ENCODE measurements around the gene BEX3. TPM values are rescaled to one million over a fixed set of nuclear protein-coding genes. Genes with fewer than 3 reads are reported as not detected.
A peak's percentile ranks its signal among the peaks of the same experiment; 100 is the strongest.
"Not testable (repeated sequence)": the region's sequence is repeated elsewhere in the genome, so short reads cannot be mapped to it uniquely, and the experiment has no call there.

BEX3 gene
- polyA plus RNA-seq, 4 donors: 494 to 583 (median 538) TPM

DNA sequence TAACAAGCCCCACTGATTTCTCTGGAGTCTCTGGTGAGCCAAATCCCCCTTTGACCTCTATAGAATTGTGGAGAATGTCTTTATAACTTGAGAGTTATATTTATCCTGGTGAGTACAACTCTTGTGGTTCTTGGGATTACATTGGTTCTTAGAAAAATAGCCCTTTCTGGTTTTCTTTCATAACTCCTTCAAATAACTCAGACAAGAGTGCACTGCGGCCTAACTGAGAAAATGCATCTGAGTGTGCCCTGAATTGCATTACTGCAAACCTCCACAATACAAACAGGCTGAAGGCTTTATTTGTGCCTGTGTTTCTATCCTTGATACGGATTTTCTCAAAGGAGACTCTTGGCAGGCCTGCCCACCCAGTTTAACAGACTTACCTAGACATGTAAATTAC, 2.7 kb downstream of the BEX3 start:
- no peak for DNase-seq (ENCODE audit: low read depth in 4 of 4, low spot score in 2 of 4)

DNA sequence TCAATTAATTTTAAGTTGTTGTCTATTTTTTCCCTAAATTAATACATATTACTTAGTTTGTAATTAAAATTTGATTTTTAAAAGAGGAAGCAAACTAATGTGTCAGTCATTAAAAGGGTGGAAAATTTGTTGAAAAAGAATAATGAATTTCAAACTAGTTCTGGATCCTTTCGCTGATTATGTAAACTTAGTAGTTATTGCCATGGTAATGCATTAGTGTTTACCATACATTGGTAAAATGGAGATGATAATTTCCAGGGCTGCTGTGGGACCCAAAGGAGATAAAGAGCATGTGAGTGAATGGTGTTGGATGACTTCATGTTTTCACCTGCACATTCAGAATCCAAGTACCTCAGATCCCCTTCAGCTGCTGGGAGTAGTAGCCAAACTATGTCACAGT, 6.5 kb downstream of the BEX3 start:
- DNase-seq (ENCODE audit: low read depth in 4 of 4, low spot score in 2 of 4): no peak

DNA sequence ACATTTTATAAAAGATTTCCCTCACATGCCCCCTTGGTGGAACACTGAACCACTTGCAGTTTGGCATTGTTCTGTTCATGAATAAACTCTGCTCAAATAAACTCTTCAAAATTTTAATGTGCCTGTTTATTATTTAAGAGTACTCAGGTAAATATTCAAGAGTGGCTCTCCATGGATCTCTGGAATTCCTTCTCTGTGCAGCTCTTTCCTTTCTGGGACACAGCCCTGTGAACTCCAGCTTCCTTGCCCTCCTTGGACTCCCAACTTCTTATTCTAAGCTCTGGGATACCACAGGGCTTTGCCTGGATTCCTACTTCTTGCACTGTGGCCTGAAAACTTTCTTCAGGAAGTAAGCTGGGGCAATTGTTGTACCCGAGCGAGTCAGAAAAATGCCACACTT, 8.3 kb downstream of the BEX3 start:
- no peak for DNase-seq (ENCODE audit: low read depth in 4 of 4, low spot score in 2 of 4)

DNA sequence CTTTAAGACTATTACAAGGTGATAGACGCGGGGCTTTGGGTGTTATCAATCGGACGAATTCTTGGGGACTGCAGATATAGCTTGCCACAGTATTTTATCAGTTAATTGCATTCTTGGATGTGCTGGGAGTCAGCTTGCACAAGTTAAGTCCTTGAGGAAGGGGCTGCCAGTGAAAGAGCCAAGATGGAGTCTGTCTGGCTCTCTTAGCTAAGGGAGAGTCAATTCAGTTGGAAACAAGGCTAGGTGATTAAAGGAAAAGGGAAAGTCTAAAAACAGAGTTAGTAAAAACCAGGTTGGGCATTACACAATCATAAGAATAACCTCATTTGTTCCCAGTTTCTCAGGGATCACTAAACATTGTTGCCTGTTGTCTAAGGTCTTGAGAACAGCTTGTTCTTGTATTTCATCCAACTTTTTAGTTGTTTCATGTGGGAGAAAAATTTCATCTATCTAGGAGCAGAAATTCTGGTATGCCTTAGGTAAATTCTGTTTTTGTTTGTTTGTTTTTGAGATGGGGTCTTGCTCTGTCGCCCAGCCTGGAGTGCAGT, 9.0 kb downstream of the BEX3 start:
- not testable (repeated sequence) for DNase-seq (ENCODE audit: low read depth in 4 of 4, low spot score in 2 of 4)

DNA sequence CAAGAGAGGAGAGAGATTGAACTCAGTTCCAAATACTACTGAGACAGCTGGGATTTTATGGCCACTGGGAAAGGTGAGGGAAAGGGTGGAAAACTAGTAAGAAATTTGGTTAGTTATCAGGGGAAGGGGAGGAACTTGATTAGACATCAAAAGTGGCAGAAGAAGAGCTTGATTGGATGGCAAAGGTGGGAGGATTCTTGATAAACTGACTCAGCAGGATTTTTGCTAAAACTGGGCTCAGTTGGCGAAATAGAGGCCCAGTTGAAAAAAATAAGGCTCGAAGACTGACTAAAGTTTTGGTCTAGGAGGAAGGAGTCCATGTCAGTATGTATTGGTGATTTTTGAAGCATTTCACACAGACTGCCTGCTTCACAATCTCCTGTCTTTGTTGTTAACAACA, 10.0 kb downstream of the BEX3 start:
- DNase-seq (ENCODE audit: low read depth in 4 of 4, low spot score in 2 of 4): no peak

DNA sequence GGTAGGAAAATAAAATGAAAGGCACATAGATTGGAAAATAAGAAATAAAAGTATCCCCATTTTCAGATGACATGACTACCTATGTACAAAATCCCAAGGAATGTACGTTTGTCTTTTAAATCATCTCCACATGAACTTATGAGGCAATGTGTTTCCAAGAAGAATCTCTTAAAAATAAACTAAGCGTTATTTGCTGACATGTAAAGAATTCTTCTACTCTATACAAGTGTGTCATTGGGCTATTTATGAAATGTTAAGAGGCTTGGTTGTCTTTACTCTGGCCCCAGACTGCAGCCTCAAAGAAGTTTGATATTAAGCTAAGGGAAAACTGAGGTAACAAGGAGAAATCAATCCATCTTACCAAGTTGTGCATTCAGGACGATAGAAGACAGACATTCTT, 17.1 kb downstream of the BEX3 start:
- DNase-seq (ENCODE audit: low read depth in 4 of 4, low spot score in 2 of 4): no peak

DNA sequence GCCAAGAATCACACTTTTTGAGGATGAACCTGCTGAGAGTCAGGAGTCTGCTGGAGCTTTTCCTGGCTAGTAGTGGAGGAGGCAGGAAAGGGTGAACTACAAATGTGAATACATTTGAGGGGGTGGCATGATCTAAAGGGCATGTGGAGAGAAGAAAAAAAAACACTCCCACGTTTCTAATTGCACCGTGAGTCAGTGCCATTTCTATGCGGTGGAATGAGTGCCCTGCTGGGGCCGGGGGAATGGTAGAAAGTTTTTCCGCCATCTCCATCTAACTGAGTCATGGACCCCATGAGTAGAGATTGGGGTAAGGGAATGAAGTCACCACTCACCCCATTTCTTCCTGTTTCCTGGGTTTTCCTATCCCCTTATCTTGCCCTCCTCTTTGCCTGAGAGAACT, 19.8 kb downstream of the BEX3 start:
- DNase-seq (ENCODE audit: low read depth in 4 of 4, low spot score in 2 of 4): no peak

DNA sequence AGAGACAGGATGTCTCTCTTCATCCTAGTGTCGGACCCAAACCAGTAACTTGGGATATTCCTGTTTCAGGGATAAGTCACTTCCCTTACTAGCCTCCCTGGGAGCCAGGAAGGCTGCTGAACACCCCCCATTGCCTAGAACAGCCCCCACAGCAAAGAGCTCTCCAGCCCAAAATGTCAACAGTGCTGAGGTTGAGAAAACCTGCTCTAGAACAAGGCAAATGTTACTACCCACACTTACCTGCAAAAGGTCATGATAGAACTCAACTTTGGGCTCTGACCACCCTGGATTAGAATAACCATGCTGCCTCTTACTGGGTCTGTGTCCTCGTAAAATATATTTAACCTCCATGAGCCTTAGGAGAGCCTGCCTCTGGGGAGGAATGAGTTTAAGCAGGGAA, 20.3 kb downstream of the BEX3 start:
- DNase-seq (ENCODE audit: low read depth in 4 of 4, low spot score in 2 of 4): no peak

DNA sequence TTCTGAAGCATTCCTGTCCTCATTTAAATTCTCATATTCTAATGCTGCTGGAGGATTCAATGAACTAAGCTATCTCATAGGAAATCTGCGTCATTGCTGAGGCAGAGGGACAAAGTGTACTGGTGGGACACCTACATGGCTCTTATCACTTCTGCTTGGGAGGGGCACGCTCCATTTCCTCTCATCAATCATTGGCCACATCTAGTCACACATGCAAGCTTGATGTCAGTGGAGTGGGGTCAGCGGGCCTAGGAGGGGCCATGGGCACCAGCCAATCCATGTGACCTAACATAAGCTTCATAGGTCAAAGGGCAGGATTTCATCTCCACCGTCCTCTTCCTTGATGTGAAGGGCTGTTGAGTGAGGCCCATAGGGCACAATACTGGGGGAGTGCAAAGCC, 21.4 kb downstream of the BEX3 start:
- no peak for DNase-seq (ENCODE audit: low read depth in 4 of 4, low spot score in 2 of 4)

DNA sequence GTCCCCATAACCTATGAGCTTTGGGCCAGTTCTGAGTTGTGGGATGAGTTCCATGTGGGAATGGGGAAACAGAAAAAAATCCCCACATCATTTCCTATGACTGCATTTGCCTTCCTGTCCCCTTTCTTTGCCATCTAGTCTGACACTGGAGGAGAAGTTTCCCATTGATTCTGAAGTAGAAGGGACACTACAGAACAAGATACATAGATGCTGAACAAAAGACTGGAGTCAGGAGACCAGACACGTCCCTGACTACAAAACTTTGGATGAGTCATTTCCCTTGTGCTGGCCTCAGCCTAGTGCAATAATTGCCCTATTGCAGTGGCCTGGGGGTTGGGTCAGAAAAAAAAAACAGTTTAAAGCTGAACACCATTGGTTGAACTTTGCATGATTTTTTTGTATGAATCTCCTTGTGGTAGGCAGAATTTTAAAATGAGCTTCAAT, 22.1 kb downstream of the BEX3 start:
- DNase-seq (ENCODE audit: low read depth in 4 of 4, low spot score in 2 of 4): no peak

DNA sequence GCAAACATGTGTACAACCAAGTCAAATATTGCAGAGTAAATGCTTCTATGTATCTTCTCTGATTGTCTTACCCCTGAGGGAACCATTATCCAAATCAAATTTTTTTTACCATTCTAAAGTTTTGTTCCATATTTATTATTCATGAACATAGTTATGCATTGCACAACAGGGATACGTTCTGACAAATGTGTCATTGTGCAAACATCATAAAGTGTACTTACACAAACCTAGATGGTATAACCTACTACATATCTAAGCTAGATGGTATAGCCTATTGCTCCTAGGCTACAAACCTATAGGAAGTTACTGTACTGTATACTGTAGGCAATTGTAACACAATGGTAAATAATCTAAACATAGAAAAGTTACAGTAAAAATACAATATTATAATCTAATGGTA, 23.4 kb downstream of the BEX3 start:
- no peak for DNase-seq (ENCODE audit: low read depth in 4 of 4, low spot score in 2 of 4)

DNA sequence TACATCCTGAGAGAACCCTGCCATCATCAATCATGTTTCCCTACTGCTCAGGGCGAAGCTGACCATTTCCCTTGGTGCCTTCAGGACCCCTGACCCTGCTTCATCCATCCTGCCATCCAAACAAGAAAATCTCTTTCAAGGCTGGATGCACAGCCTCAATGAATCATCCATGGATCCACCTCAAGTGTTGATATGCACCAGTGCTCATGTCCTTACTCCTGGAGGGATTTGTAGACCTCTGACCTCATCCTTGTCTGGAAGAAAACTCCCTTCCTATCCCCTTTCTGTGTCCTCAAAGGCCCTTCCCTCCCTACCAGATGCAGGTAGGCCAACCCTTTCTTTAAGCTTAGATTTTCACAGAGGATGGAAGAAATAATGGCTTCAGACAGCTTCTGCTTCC, 24.6 kb downstream of the BEX3 start:
- DNase-seq (ENCODE audit: low read depth in 4 of 4, low spot score in 2 of 4): no peak

DNA sequence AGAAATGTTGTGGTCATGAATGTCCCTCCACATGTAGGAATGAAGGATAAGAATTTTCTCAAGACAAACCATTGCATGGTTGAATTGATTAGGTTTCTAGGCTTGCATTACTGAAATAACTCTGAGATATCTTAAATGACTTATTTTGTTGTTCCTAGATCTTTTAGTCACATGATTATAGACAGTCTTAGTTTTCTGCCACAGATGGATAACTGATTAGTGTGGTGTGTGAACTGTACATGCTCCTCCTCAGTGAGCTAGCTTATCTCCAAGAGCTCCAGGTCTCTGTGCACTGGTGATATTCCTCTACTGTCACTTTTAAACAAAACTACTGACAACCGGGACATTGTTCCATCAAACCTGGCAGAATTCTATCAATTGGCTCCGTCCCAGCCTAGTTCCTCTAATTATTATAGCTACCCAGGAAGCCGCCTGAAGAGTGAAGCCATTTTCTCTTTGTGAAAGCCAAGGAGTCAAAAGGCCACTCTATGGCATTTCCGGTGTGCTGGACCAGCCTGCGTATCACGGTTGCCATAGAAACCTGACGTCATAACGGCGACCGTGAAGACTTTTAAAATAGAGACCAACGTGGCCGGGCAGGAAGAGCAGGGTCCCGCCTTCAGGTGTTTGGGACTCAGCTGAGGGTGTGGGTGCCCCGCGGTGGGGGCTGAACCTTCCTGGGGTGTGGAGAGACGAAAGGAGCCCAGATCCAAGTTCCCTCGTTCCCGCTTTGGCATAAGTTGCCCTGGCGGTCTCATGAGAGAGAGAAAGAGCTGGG, 28.1 kb downstream of the BEX3 start:
- DNase-seq (ENCODE audit: low read depth in 4 of 4, low spot score in 2 of 4): peak; percentile 37 to 73 (median 66)

DNA sequence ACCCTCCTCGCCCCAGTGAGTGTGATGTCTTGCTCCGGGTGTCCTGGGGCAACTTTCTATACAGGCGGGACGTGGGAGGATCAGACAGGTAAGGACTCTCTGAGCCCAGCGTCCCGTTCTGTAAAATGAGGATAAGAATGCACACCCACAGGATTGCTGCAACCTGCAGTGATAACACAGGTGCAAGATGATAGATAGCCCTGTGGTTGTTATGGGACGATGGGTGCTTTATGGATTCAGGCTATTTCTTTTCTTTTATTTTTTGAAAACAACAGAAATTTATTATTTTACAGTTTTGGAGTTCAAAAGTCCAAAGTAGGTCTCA, 28.6 kb downstream of the BEX3 start:
- no peak for DNase-seq (ENCODE audit: low read depth in 4 of 4, low spot score in 2 of 4)

DNA sequence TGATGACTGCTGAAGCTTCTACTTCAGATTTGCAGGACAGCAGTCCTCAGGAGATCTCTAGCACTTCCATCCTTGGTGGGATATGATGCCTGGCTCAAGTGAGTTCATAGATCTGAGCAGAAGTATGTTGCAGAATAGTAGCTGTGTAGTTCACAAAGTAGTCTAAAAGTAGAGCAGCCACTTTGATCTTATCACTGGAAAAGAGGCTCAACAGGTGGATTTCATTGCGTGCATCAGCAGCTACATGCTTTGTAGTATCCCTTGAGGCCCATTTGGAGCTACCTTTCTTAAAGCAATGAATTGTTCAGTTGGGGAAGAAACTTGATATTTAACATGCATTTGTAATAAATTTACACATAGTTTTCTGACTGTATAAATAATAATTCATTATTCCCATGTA, 29.9 kb downstream of the BEX3 start:
- no peak for DNase-seq (ENCODE audit: low read depth in 4 of 4, low spot score in 2 of 4)

DNA sequence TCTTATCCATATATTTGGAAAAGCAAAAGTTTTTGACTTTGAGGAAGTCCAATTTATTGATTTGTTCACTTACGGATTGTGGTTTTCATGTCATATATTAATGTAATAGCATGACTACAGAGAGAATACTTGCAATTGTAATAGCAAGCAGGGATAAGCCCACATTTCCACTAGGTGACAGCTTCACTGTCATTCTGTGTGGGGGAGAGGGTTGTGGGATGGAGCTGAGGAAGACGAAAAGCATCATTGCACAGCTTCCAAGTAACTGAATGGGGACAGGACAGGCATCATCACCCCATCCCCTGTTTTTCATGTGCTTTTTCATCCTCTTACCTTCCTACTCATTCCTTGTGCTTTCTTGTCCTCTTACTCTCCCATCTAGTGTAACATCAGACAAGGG, 31.4 kb downstream of the BEX3 start:
- no peak for DNase-seq (ENCODE audit: low read depth in 4 of 4, low spot score in 2 of 4)

DNA sequence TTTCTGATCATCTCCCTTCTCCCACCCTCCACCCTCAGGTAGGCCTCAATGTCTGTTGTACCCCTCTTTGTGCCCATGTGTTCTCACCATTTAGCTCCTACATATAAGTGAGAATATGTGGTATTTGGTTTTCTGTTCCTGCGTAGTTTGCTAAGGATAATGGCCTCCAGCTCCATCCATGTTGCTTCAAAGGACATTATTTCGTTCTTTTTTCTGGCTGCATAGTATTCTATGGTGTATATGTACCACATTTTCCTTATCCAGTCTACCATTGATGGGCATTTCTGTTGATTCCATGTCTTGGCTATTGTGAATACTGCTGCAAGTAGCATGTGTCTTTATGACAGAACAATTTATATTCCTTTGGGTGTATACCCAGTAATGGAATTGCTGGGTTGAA, 35.4 kb downstream of the BEX3 start:
- DNase-seq (ENCODE audit: low read depth in 4 of 4, low spot score in 2 of 4): not testable (repeated sequence)

DNA sequence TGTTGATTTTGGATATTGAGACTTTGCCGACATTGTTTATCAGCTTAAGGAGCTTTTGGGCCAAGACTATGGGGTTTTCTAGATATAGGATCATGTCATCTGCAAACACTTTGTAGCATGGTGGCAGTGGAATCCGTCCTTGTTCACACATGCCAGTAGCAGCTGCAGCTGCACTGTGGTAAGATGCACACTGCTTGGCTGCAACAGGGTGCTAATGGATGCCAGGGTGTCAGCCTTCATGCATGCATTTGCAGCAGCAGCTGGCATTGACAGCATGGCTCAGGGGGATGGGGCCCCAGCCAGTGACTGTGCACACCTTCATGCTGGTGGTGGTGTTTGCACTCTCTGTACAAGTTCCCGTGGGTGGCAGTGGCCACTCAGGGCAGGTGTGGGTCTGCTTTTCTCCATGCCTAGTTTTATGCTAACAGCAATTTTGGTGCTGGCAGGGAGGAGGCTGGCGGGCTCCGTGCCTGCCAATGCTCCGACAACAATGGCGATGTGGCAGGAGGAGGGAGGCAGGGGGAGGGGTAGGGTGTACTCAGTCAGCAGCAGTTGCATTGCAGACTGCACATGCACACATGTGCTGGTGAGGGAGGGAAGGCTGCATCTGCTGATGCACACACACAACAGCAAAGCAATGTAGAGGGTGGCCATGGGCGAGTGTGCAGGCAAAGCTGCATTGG, 37.5 kb downstream of the BEX3 start:
- DNase-seq (ENCODE audit: low read depth in 4 of 4, low spot score in 2 of 4): no peak

DNA sequence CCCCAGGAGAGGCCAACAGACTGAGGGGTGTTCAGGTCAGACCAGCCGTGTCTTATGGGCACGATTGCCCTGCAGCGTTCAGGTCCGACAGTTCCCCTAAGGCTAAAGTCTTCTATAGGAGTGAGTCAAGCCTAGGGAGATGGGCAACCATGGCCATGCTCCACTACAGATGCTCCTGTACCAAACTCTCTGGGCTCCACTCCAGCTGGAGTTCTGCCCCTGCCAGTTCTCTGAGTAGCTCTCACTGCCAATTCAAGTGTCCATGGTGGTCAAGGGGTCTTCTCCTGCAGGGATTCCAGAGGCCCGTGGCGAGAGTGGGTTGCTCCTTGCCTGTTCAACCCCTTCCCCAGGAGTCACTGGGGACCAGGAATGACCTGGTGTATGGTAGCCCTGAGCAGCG, 38.2 kb downstream of the BEX3 start:
- DNase-seq (ENCODE audit: low read depth in 4 of 4, low spot score in 2 of 4): no peak

DNA sequence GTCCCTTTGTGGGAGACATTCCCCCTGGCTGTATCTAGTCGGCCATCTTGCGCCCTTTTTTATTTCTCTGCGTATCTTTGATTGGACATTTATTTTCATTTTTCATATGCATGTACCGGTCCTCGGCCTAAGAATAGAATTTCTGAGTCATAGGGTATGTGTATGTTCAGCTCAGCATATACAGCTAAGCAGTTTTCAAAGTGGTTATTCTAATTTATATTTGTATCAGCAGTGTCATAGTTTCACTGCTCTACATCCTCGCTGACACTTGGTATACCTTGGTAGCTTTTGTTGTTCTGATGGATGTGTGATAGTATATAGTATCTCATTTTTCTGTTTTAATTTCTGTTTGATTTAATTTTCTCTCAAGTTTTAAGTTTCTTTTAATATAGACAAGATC, 38.7 kb downstream of the BEX3 start:
- DNase-seq (ENCODE audit: low read depth in 4 of 4, low spot score in 2 of 4): no peak

DNA sequence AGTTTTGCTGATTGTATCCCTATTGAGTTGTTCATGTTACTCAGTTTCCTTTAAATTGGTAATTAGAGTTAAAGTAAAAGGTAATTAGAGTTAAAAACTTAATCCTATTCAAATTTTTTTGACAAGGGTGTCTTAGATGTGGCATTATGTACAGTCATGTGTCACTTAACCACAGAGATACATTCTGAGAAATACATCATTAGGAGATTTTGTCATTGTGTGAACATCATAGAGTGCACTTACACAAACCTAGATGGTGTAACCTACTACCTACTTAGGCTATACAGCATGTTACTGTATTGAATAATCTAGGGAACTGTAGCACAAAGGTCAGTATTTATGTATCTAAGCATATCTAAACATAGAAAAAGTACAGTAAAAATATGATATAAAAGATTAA, 39.2 kb downstream of the BEX3 start:
- DNase-seq (ENCODE audit: low read depth in 4 of 4, low spot score in 2 of 4): no peak

DNA sequence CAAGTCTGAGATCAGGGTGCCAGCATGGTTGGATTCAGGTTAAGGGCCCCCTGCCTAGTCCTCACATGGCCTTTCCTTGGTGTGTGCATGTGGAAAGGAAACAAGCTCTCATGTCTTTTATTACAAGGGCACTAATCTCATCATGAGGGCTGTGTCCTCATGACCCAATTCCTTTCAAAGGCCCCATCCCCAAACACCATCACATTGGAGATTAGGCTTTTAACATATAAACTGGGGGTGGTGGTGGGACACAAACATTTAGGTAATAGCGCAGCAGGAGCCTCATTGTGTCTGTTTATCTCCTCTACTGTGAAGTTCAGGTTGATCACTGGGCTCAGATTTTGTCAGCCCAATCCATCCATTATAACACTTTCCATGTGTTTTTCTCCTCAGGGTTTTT, 41.0 kb downstream of the BEX3 start:
- no peak for DNase-seq (ENCODE audit: low read depth in 4 of 4, low spot score in 2 of 4)

Data from left renal cortex interstitium (tissue), 4 donors.